GM21367 (cell line): Measurements from ENCODE around the gene SYF2.
"Not testable (repeated sequence)": the region's sequence is repeated elsewhere in the genome, so short reads cannot be mapped to it uniquely, and the experiment has no call there.

Experiments used
- ATAC-seq: cut with Tn5 transposase; IDR thresholded peaks from one replicate; pipeline ENCODE4 v1.9.1; 2021; ENCODE audit not compliant: unreplicated experiment

Gene SYF2

GRCh38 chr1:25246600-25247023 is 14.3 kb upstream of the SYF2 start:
- ATAC-seq: no peak

DNA sequence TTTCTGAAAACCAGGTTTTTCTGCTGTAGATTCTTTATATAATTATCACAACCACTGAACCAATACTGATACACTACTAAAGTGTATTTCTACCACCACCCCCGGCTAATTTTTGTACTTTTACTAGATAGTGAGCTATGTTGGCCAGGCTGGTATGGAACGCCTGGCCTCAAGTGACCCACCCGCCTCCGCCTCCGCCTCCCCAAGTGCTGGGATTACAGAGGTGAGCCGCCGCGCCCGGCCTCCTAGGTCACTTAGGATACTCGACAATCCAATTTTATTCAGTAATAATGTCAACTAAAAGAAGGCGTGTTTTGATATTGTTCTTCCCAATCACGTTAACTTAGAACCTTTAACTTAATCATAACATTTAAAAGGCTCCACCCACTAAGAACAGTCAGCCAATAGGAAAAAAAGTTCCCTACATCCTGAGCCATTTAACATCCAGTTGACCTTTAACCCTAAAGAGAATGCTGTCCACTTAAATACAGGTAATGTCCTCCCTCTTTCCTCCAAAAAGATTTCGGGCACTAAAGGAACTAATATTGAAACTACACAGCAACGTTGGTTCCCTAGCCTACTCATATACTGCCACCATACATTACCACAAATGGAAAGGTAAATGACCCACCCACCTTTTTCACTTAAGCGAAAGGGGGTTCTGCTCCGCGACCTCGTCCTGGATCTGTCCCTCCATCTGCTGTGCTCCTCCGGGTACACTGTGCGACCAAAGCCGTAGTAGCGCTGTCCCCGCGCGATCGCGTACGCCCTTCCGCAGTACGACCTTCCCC is 13.7 kb upstream of the SYF2 start:
- no peak for ATAC-seq

- no peak for ATAC-seq
Measured at GRCh38 chr1:25245393-25245792, 13.1 kb upstream of the SYF2 start.

- no peak for ATAC-seq
Measured at GRCh38 chr1:25243907-25244306, 11.6 kb upstream of the SYF2 start.

DNA sequence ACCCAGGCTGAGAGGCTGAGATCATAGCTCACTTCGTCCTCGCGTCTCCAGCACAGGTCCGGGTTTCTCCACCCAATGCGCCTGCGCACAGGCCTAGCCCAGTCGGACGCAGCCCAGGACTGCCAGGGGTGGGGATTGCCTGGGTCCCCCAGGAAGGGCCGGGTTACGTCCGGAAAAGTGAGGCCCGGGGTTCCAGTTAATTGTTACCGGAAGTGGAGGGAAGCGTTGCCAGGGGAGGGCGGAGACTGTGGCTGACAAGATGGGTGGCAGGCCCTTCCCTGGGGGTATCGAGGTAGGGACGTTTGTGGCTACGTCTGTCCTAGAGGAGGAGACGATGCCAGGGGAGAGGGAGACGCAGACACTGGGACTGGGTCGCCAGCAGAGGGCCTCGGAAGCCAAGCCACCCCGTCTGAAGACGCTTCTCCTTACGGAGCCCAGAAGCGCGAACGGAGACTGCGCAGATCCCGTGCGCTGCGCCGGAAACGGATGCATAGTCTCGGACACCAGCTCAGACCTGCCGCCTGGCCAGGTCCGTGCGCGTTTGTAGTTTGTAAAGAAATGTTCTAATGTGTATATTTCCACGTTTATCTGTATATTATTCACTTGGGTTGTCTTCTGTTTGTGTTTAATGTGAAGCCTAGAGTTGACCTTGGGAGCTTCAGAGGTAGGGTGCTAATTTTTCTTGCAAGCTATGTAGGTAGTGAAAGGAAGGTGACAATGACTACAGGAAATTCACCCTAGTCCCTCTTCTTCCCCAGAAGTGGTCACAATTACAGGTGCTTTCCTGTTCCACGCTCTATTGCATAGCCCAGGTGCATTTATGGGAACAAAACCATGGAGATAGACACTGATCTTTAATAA is 7.6 kb upstream of the SYF2 start:
- ATAC-seq: peak; percentile 52

- no peak for ATAC-seq
Measured at GRCh38 chr1:25238046-25238445, 5.7 kb upstream of the SYF2 start.

- ATAC-seq: not testable (repeated sequence)
Measured at GRCh38 chr1:25236261-25236660, 4.0 kb upstream of the SYF2 start.

GRCh38 chr1:25235411-25235810 is 3.1 kb upstream of the SYF2 start:
- ATAC-seq: not testable (repeated sequence)

DNA sequence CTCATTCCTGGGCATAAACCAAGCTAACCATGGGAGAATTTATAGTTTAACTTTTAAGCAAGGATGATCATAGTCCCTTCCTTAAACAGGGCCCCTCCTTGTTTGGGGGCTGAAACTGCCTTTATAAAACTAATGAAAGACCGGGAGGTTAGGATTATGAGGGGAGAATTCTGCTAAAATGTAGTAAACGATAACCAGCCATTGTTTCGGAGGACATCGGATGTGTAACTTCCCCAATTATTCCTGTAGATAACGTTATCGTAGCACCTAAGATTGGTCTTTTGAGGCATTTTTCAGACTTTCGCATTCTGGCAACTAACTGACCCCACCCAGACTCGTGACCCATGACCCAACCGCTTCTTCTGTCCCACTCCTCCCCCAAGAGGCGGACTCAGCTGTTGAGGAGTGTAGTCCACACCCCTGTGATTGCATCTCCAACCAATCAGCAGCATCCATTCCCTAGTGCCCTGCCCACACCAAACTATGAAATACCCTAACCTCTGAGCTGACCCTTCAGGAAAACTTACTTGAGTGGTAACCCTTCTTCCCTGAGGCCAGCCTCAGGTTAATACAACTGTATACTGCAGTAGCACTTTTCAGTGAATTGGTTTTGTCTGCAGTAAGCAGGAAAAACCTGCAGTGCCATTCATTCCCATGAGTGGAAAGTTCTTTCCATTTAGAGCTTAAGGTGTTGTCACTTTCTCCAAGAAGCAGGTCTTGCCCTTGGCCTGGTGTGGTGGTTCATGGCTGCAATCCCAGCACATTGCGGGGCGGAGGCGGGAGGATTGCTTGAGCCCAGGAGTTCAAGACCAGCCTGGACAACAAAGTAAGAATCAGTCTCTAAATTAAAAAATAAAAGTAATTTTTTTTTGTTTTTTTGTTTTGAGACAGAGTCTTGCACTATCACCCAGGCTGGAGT is 823 bp upstream of the SYF2 start:
- peak; percentile 48 for ATAC-seq

DNA sequence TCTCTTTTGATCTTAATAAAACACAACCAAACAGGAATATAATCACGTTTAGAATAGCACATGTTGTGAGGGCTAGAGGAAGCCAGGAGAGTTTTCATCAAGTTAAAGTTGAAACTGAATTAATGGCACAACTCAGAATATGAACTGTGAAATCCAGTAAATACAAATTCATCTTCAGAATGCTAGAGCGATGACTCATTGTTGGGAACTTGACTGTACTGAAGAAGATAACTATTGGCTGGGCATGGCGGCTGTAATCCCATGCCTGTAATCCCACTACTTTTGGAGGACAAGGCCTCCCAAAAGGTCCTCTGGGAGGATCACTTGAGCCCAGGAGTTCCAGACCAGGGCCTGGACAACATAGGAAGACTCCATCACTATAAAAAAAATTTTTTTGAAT is 8.8 kb downstream of the SYF2 start:
- ATAC-seq: no peak

- no peak for ATAC-seq
Measured at GRCh38 chr1:25222606-25223005, 9.7 kb downstream of the SYF2 start.

GRCh38 chr1:25220666-25221065 is 11.6 kb downstream of the SYF2 start:
- no peak for ATAC-seq

- no peak for ATAC-seq
Measured at GRCh38 chr1:25219661-25220251, 12.5 kb downstream of the SYF2 start.

GRCh38 chr1:25217598-25218232 is 14.6 kb downstream of the SYF2 start:
- ATAC-seq: no peak

DNA sequence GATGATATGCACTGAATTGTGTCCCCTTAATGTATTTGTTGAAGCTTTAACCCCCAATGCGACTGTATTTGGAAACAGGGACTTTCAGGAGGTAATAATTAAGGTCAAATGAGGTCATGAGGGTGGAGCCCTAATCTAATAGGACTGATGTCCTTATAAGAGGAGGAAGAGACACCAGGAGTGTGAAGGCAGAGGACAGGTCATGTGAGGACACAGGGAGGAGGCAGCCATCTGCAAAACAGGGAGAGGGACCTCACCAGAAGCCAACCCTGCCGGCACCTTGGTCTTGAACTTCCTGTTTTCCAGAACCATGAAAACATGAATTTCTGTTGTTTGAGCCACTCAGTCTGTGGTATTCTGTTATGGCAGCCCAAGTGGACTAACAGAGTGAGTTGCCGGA is 15.3 kb downstream of the SYF2 start:
- ATAC-seq: no peak

GRCh38 chr1:25216123-25216522 is 16.2 kb downstream of the SYF2 start:
- ATAC-seq: no peak

GRCh38 chr1:25212725-25213124 is 19.6 kb downstream of the SYF2 start:
- ATAC-seq: no peak

- no peak for ATAC-seq
Measured at GRCh38 chr1:25210728-25211127, 21.6 kb downstream of the SYF2 start.

- no peak for ATAC-seq
Measured at GRCh38 chr1:25209516-25209915, 22.8 kb downstream of the SYF2 start.

GRCh38 chr1:25208561-25209222 is 23.6 kb downstream of the SYF2 start:
- no peak for ATAC-seq
